Amniotic epithelial cell (primary cell): Measurements from ENCODE around the gene STPG2.
A peak's percentile ranks its signal among the peaks of the same experiment; 100 is the strongest.

ENCODE experiments used
- DNase-seq: peaks from one replicate; pipeline ENCODE4 v3.0.0-alpha.2; 2010; ENCODE audit warnings: low read depth

Gene STPG2

DNA sequence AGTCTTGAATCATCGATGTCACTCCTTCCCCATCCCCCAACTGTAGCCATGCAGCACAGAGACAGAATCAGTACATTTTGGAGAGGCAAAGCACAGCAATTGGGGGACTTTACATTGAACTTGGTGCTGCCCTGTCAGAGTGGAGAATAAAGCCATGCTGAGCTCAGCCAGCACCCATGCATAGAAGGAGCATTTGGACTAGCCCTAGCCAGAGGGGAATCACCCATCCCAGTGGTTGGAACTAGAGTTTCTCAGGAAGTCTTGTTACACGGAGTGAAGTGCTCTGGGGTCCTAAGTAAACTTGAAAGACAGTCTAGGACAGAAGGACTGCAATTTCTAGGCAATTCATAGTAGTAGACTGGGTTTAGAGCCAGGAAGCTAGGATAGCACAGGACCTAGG lies 49.6 kb downstream of the STPG2 start:
- DNase-seq = no peak

DNA sequence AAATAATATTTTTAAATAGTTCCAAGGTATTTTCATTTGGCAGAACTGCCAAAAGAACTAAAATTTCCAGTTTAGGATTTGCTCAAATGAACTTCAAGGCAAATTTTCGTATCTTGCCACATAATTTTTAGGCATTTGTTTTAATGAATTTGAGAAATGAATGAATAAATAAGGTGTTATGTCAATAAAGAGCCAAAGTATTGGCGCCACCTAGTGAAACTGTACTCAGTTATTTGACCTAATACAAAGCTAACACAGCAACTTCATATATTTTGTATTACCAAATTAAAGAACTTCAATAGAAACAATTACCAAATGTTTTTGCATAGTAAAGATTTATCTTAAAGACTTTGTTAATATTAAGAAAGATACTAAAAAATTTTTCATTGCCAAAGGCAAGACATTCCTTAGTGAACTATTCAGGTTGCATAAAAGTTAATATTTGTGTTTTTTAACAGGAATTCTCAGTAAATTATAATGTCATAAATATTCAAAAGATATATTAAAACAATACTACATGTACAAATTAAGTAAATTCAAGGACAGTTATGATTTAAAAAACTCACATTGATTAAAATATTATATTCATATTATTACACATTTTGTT lies 50.3 kb downstream of the STPG2 start:
- peak; percentile 12 for DNase-seq

DNA sequence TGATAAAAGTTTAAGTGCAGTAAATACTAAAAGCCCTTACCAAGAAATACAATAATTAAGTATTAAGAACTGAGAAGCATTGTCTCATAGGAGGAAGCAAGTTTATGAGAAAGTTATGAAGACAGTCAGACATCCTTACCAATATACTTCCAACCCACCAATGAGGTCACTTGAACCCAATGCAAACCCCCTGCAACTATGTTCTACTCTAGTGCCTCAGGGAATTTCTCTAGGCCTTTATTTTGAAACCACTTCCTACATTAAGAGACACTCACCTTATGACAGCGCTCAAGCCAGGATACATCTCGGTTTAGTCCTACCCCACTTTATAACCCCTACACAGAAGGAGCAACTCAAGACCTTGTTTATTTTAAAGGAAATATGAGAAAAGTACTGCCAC lies 61.3 kb downstream of the STPG2 start:
- no peak for DNase-seq

DNA sequence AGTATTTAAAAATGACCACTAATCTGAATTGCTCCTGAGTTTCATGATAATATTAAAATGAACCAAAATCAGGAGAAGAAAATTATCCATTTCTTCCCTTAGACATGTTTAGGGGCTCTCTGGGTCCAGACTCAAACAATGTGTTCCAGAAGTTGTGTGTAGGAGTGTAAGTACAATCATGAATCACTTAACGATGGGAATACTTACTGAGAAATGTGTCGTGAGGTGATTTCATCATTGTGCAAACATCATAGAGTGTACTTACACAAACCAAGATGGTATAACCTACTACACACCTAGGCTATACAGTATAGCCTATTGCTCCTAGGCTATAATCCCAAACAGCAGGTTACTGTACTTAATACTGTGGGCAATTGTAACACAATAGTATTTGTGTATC lies 74.8 kb downstream of the STPG2 start:
- no peak for DNase-seq

DNA sequence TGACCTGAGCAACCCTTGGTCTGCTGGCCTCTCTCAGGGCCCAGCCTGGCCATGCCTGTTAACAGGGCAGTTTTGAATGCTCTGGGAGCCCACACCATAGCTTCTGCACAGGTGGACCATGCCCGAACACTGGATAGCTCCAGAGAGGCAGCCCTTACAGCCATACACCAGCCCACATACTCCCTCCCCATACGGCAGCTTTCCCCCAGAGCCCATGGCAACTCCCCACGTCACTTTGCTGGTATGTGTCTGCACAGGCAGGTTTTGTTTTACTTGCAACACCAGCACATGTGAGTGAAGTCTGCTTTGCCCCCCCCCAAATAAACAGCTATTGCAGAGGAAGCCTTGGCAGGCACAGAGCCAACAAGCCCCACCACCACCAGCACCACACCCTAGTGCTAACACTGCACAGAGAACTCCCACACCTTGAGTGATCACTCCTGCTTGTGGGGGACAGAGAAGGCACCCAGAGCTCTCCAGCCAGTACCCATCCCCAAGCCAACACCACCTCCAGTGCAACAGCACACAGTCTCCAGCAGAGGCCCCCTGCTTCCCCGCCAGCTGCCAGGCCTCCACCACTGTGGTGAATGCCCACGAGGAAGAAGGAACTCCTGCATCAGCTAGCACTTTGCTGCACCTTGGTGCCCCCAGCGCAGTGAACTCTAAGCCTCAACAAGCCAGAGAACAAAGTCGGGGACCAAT lies 87.3 kb downstream of the STPG2 start:
- DNase-seq = no peak

- DNase-seq = no peak
These were observed 96.6 kb downstream of the STPG2 start for GRCh38 chr4:98046665-98047064.

GRCh38 chr4:98030059-98030458 lies 113.2 kb downstream of the STPG2 start:
- DNase-seq = no peak

- DNase-seq = peak; percentile 1
These were observed 115.4 kb downstream of the STPG2 start for GRCh38 chr4:98027827-98028226.

- DNase-seq = no peak
These were observed 116.9 kb downstream of the STPG2 start for GRCh38 chr4:98026362-98026761.

- DNase-seq = no peak
These were observed 136.4 kb downstream of the STPG2 start for GRCh38 chr4:98006814-98007412.

DNA sequence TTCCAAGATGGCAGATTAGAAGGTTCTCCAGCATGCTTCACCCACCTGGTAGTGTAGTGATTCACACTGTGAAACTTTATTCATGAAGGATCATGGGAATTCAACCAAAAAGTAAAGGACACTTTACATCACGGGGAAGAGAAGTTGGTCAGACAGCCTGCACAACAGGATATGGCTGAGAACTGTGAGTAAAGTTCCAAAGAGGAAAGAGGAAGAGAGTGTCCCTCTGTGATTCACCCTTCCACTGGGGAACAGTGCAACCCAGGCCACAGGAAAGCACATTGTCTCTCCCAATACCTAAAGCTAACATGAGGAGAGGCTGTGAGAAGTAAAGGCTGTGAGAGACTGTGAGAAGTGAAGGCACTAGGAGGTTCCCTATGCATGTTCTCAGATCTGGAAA lies 137.2 kb downstream of the STPG2 start:
- DNase-seq = no peak

DNA sequence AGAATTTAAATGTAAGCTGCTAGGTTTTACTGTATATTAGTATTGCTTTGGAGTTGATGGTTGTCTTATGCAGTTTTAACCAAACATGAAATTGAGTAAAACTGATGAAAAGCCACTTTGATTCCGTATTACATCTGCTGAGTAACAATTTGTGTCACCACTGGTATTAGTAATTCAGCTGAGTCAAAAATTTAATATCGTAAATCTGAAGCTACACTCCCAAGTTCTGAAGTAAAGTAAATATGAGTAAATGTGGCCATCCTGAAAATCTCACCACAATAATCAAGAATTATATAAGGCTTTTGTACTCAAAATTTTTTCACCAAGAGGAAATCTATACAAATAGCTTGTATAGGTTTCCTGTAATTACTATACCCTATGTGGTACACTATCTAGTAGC lies 142.3 kb downstream of the STPG2 start:
- DNase-seq = no peak

DNA sequence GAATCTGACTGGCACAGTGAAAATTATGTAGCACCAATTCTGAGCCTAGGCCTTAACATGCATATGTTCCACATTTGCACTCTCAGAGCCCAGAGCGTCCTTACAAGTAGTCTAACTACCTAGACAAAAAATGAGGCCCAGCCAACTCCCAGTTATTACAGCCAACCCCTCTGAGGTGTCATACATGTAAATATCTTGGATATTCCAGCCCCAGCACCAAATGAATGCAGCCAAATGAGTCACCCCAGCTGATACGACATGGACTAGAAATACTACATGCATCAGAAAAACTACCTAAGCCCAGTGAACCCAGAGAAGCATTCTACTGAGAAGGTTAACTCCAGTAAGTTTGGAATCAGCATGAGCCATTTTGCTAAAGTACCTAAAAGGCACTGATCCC lies 145.1 kb downstream of the STPG2 start:
- no peak for DNase-seq

DNA sequence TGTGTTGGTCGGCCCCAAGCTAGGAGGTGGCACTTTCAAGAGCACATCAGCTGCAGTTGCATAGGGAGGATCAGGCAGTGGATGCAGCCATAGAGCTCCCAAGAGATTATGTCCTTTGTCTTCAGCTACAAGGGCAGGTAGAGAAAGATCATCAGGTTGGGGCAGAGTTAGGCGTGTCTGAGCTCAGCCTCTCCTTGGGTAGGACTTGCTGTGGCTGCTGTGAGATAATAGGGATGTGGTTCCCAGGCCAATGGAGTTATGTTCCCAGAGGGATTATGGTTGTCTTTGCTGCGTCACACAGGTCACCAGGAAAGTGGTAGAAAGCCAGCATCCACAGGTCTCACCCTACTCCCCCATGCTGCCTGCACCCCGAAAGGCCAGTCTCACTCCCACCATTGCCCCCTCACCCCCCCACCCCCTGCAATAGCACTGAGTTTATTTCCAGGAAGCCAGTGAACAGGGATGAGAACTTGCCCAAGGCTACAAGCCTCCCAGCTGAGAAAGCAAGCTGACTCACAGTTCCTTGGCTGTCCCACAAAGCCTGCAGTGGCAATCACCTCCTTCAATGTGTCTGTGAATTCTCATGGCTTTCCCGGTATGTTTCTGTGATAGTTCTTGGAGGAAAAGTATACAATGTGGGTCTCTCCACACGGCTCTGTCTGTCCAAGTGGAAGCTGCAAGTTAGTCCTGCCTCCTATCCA lies 148.4 kb downstream of the STPG2 start:
- DNase-seq = no peak

DNA sequence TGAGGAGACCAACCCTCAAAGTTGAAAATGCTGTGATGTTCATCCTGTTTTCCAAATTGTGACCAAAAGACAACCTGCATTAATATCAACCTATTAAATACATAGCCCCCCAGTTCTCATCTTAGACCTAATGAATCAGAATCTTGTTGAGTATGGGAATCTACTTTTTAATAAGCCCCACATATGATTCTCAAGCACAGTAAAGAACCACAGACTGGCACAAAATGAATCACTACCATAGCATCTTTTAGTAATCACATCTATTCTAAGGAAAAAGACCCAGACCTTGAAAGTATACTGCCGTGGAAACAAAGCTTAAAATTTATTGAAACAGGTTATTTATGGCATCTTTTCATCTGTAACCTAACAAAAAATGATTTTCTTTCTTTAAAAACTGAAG lies 152.9 kb downstream of the STPG2 start:
- no peak for DNase-seq

DNA sequence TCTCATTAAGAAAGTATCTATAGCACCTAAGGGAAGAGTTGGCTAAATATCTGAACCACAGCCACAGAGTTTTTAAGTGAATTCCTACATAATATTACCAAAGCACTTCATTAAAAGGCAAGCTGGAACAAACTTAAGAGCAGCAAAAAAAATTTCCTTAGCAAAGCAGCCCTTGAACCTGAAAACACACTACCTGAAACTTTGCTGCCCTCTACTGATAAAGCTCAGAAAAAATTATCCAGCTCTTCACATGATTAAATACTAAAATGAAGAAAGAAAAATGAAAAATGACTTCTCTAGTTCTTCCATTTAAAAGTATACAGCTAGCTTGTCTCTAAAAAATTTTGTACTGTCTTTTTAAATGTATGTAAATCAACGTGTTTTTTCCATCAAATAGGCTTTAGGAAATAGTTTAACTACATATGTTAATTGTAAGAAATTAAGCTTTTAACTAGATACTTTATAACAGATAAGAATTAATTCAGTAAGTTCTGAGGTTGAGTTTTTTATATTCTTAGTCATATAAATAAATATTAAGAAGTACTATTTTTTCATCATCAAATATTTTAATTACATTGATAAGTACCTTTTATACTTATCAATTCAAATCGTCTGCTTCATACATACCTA lies 156.1 kb downstream of the STPG2 start:
- peak; percentile 40 for DNase-seq

DNA sequence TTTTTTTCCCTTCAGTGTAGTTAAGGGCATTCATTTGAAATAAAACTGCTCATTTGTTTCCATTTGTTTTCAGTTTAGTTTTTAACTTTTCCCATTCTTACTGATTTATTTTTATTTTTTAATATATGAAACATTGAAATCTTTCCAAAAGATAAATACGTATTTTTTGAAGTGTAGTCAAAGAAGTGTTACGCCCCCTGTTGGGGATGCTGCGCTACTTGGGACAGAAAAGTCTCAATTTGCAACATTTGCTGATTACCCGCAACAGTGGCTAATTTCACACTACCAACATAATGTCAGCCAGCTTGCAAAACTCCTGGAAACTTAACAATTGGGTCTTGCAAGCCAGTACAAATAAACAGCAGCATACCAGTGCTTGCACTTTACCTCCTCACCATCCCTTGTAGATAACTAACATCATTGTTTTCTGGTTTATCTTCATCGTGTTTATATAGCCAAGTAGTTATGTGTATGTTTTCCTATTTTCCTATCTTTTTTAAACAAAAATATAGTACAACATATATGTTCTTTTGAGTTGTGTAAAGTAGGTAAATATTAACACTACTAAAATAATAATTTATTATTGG lies 158.6 kb downstream of the STPG2 start:
- DNase-seq = no peak

DNA sequence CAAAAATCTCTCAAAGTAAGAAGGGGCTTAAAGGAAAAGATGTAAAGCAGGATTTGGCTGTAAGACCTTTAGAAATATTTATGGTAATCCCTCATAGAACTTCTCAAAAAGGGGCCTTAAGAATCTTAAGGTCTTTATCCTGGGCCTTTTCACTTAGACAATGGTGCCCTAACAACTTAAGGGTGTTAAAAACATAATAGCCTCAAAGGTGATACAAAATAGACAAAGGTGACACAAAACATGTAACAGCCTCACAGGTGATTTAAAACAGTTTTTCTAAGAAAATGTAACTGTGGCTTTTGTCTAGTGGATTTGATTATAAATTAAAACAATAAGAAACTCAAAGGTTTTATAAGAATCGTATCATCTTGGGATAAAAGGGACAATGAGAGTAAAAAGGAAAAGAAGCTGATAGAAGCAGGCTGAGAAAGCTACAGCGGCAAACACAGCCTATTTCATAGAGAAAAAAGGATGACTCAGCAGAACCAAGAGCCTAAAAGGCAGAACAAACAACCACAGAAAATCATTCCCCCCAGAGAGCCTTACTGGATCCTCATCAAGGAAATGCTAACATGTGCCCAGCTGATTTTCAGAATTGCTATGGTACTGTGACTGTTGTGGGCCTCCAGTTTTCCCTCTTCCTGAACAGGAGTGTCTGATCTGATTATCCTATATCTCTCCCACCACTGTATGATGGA lies 164.3 kb downstream of the STPG2 start:
- DNase-seq = no peak

GRCh38 chr4:97953171-97953941 lies 189.9 kb downstream of the STPG2 start:
- no peak for DNase-seq

- no peak for DNase-seq
These were observed 190.5 kb downstream of the STPG2 start for GRCh38 chr4:97952763-97953162.

GRCh38 chr4:97950836-97951235 lies 192.4 kb downstream of the STPG2 start:
- no peak for DNase-seq
